Putamen (tissue), 1 donor: ENCODE data around the gene RPL9.
"Not testable (repeated sequence)": the region's sequence is repeated elsewhere in the genome, so short reads cannot be mapped to it uniquely, and the experiment has no call there.

Experiments used
- DNase-seq: peaks from one replicate; pipeline ENCODE4 v3.0.0-alpha.2; 2016; ENCODE audit warnings: low spot score

Gene RPL9

DNA sequence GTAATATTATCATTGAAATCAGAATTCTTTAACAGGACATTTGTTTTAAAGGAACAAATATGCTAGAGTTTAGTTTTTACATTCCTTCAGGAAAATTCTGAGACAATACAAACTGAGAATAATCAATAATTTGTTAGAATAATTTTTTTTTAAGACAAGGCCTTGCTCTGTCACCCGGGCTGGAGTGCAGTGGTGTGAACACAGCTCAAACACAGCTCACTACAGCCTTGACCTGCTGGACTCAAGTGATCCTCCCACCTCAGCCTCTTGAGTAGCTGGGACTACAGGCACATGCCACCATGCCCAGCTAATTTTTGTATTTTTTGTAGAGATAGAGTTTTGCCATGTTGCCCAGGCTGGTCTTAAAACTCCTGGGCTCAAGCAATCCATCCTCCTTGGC is 33.4 kb downstream of the RPL9 start:
- not testable (repeated sequence) for DNase-seq

DNA sequence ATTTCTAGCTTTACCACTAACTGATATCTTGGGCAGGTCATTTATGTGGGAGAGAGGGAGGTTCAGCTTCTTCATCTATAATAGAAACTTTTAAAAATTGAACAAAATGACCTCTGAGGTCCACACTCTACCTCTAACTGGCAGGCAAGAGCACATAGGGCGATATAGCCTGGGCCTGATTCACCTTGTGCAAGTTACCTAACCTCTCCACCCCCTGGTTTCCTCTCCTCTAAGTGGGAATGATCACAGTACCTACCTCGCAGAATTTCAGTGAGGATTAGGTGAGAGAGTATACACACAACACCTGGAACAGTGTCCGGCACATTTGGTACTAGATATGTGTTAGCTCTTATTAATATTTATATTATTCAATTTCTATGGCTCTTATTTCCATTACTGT is 36.5 kb downstream of the RPL9 start:
- no peak for DNase-seq

DNA sequence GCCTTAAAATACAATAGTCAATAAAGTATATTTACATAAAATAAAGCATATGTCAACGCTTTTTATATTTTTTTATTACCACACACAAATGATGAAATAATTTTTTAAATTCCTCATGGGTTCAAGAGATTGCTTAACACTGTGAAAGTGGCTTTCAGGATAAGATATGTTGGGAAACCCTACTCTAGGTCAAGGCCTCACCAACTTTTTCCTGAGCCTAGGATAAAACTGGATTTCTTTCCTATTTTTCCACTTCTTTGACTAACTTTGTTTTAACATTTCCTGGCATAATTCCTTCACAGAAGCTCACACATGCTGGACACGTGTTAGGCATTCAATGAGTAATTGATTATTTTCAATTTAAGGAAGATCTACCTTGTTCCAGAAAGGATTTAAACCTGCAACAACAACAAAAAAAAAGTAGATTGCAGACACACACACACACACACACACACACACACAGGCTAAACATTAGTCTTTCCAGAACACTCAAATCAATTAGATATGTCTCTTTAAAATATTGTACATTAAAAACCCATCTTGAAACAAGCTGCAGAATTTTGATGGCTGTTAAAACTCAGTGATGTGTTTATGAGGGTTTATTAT is 42.9 kb downstream of the RPL9 start:
- DNase-seq, result no peak

DNA sequence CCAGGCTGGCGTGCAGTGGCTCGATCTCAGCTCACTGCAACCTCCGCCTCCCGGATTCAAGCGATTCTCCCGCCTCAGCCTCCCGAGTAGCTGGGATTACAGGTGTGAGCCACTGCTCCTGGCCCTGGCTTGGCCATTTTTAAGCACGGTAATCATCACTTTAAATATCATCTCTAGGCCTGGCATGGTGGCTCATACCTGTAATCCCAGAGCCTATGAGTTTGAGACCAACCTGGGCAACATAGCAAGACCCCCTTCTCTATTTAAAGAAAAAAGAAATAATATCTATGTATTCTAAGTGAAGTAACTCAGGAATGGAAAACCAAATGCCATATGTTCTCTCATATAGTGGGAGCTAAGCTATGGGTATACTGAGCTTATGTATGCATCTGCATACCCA is 47.2 kb downstream of the RPL9 start:
- not testable (repeated sequence) for DNase-seq

DNA sequence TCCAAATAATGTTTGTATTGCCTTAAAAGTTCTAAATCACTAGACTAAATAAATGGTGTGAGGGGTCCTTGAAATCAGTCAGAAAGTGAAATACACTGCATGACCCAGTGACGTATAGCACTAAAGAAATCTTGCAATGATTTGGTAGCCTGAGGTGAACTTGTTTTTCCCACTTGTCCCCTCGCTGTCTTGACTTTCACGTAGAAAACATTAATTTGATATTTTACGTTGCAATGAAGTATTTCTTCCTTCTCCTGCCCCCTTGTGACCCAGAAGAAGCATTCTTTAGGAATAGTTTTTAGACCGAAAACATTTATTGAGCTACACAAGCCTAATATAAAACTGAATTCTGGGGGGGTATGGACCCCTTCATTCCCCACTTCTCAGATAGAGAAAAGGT is 48.3 kb downstream of the RPL9 start:
- no peak for DNase-seq

DNA sequence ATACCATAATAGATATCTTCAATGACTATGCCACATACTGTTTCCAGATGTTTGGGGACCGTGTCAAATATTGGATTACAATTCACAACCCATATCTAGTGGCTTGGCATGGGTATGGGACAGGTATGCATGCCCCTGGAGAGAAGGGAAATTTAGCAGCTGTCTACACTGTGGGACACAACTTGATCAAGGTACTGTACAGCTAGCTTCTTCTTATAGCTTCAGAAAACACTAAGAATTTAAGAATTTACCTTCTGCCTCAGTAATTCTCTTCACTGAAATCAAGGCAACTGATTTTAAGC is 51.2 kb downstream of the RPL9 start:
- no peak for DNase-seq

DNA sequence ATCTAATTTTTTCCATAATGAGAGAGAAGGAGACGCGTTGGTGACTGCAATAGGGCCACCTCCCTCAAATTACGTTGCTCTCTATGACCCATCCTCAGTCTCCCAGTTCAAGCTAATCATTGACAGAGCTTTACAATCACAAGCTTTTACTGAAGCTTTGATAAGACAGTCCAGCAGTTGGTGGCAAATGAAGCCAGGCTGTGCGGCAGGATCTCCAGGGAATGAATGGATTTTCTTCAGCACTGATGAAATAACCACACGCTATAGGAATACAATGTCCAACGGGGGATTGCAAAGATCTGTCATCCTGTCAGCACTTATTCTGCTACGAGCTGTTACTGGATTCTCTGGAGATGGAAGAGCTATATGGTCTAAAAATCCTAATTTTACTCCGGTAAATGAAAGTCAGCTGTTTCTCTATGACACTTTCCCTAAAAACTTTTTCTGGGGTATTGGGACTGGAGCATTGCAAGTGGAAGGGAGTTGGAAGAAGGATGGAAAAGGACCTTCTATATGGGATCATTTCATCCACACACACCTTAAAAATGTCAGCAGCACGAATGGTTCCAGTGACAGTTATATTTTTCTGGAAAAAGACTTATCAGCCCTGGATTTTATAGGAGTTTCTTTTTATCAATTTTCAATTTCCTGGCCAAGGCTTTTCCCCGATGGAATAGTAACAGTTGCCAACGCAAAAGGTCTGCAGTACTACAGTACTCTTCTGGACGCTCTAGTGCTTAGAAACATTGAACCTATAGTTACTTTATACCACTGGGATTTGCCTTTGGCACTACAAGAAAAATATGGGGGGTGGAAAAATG is 51.7 kb downstream of the RPL9 start, which contains the start of gene KLB:
Gene KLB (plus strand): TSS at position 168 of the 821 bp plus-strand sequence. CDS start 20 bp downstream, at position 188.
- DNase-seq, result no peak
